ENCODE data around the gene KCNB1. TPM values are rescaled to one million over a fixed set of nuclear protein-coding genes. Genes with fewer than 3 reads are reported as not detected.
"Not testable (repeated sequence)": the region's sequence is repeated elsewhere in the genome, so short reads cannot be mapped to it uniquely, and the experiment has no call there.

The KCNB1 gene
- total and polyA plus RNA-seq, 5 experiments from 2014 or later = 0.05 TPM; not detected in 4

DNA sequence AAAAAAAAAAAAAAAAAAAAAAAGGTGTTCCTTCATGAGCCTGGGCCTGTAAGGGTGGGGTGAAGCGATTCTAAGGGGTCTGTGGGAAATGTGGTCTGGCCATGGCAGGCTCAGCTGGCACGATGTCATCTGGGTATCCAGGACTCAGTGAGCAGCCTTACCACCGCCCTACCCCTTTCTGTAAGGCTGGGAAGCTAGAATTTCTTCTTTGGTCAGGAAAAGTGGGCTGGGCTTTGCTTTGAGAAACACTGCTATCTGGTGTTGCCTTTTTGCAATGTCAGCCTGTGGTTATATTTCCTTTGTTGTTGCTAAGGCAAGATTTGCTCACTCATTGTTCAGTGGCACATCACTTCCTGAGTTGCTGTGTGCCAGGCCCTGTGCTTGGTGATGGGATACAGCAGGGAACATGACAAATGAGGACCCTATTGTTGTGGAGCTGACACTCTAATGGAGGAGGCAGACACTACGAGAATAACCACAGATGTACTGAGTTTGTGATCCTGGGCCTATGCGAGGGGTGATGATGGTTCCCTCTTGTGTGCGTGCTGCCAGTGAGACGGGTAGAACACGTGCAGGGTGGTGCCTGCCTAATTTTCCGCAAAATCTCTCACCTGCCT is 158.7 kb downstream of the KCNB1 start:
- peak overlapping the region in 2 of 10 donors; percentile 15 to 44 for H3K4me3 Mint-ChIP-seq
- POLR2A ChIA-PET = interaction anchor here (0.7 to 1.6 kb wide), 8 partner anchors 10 to 88 kb away, joined by 3 to 14 read pairs (median 6); partner anchors contain the start of gene ZNFX1
- H3K27me3 Mint-ChIP-seq = peaks cover 19 to 29% (median 19%) of the 10 kb centered on the region in 5 donors
- peaks cover 12 to 30% (median 21%) of the 10 kb centered on the region in 4 donors for H3K4me1 Mint-ChIP-seq
- no peaks in the 10 kb centered on the region for H3K9me3 Mint-ChIP-seq
- no peaks in the 10 kb centered on the region for H3K36me3 Mint-ChIP-seq
- peak overlapping the region in 5 of 10 donors; percentile 13 to 83 (median 55) for H3K27ac Mint-ChIP-seq
- DNase-seq (peak in 6 of 10 donors; percentile 9 to 64 (median 40)), ATAC-seq (peak; percentile 77)

DNA sequence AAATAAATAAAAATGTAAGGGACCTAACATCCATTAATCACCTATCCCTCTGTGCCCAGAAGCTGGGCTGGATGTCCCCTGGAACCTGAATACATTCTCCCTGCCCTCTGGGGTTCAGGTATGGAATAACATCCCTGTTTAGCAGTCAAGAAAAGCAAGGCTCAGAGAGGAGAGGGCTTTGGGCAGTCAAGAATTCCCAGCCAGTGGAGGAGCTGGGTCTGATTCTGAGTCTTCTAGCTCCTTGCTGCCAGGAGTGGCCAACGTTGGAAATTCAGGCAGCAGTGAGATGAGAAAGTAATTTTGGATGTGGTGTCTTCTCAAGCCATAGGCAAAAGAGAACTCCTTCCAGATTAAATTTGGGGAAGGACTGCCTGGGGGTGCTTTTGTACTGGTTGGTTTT is 162.0 kb downstream of the KCNB1 start:
- H3K27me3 Mint-ChIP-seq = peaks cover 21 to 39% (median 32%) of the 10 kb centered on the region in 5 donors
- no peak for DNase-seq
- H3K9me3 Mint-ChIP-seq = no peaks in the 10 kb centered on the region
- no peak for ATAC-seq
- POLR2A ChIA-PET = interaction anchor here (0.7 to 2.7 kb wide), 5 partner anchors 28 to 104 kb away, joined by 3 to 18 read pairs (median 4); partner anchors contain the start of gene ZNFX1
- H3K27ac Mint-ChIP-seq = no peak overlapping the region
- H3K4me1 Mint-ChIP-seq = peaks cover 14 to 38% (median 25%) of the 10 kb centered on the region in 4 donors
- no peaks in the 10 kb centered on the region for H3K36me3 Mint-ChIP-seq
- peak overlapping the region in 1 of 10 donors; percentile 48 for H3K4me3 Mint-ChIP-seq

DNA sequence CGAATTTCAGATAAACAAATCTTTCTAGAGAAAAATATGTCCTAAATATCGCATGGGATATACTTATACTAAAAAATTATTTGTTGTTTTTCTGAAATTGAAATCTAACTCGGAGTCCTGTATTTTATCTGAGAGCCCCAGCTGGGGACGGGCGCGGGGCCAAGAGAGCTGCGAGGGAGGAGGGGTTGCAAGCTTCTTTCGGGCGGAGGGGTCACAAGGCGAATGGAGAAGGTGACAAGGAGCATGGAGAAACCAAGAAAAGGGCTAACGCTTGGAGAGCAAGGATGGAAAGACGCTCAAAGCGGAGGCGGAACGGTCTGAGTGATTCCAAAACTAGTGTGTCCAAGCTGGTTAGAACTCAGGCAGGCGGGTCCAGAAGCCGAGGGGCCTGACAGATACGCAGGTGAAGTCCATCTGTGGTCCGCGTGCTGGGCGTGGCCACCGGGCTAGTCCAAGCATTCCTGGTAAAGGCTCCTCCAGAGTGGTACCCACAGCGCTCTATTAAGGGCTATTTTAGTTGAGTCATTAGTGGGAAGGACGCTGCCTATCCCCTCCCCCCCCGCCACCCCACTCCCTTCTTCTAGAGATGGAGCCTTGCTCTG is 163.2 kb downstream of the KCNB1 start:
- DNase-seq (no peak), ATAC-seq (no peak)
- POLR2A ChIA-PET = interaction anchor here (0.8 to 2.7 kb wide), 9 partner anchors 10 to 100 kb away, joined by 3 to 18 read pairs (median 6); partner anchors contain the start of genes DDX27 and ZNFX1
- peaks cover 10 to 31% (median 22%) of the 10 kb centered on the region in 4 donors for H3K4me1 Mint-ChIP-seq
- H3K9me3 Mint-ChIP-seq = no peaks in the 10 kb centered on the region
- peak overlapping the region; percentile 86 to 96 (median 92) for H3K4me3 Mint-ChIP-seq
- peaks cover 21 to 39% (median 32%) of the 10 kb centered on the region in 5 donors for H3K27me3 Mint-ChIP-seq
- H3K27ac Mint-ChIP-seq = peak overlapping the region in 1 of 10 donors; percentile 87
- H3K36me3 Mint-ChIP-seq = no peaks in the 10 kb centered on the region

DNA sequence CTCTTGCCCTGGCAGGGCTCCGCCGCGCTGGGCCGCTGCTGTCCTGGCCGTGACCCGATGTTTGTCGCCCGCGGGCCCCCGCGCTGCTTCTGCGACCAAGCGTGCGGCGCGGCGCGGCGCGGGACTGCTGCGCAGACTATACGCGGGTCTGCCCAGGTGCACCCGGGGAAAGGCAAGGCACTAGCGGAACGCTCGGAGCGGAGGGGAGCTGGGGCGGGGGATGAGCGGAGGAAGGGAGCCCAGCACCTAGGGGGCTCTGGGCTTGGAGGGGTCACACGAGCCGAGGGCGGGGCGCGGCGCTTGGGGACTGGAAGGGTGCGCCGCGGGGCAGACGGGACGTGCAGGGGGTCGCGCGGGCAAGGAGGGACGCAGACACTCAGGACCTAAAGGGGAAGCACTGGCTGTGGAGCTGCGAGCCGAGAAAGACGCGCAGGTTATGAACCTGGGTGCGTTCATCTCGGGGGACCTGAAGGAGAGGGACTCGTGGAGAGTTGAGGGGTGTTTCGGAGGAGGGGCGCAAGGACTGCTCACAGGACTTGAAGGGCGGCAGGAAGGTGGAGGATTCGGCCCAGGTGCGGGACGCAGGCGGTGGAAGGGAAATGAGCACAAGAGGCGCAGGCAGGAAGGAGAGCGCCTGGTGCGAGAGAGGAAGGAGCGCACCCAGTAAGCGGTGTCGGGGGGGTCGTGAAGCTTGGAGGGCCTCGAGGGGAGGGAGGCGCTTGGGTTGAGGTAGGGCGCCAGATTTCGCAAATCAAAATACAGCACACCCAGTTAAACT is 163.8 kb downstream of the KCNB1 start:
- POLR2A ChIA-PET = interaction anchor here (0.7 to 2.7 kb wide), 9 partner anchors 9 to 100 kb away, joined by 3 to 18 read pairs (median 6); partner anchors contain the start of genes DDX27 and ZNFX1
- Mint-ChIP-seq H3K4me3 (peak overlapping the region; percentile 86 to 96 (median 92)), H3K36me3 (no peaks in the 10 kb centered on the region), H3K27ac (peak overlapping the region in 7 of 10 donors; percentile 0 to 87 (median 66)), H3K27me3 (peaks cover 21 to 39% (median 32%) of the 10 kb centered on the region in 5 donors), H3K4me1 (peaks cover 8 to 24% (median 17%) of the 10 kb centered on the region in 4 donors), H3K9me3 (no peaks in the 10 kb centered on the region)
- ATAC-seq = peak; percentile 70 to 78
- peak in 7 of 10 donors; percentile 15 to 71 (median 22) for DNase-seq

DNA sequence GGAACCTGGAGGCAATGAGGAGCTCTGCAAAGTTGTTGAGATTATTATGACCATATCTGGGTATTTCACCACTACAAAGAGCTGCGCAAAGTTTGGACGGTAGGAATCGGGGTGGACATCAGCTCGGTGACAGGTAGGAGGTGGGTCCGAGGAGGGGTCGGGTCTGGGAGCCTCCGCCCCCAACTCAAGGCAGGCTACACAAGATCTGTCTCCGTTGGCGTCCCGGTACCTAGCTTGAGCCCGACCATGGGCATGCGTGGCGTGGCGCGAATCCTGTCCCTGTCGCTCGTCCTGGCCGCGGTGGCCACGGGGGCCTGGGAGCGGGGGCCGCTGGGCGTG is 164.4 kb downstream of the KCNB1 start:
- DNase-seq = no peak
- no peaks in the 10 kb centered on the region for H3K36me3 Mint-ChIP-seq
- peak overlapping the region; percentile 55 to 96 (median 80) for H3K4me3 Mint-ChIP-seq
- POLR2A ChIA-PET = interaction anchor here (0.7 to 2.7 kb wide), 5 partner anchors 15 to 99 kb away, joined by 4 to 18 read pairs (median 6); partner anchors contain the start of genes DDX27 and ZNFX1
- peaks cover 21 to 39% (median 32%) of the 10 kb centered on the region in 5 donors for H3K27me3 Mint-ChIP-seq
- peaks cover 8 to 22% (median 13%) of the 10 kb centered on the region in 4 donors for H3K4me1 Mint-ChIP-seq
- H3K27ac Mint-ChIP-seq = peak overlapping the region in 2 of 10 donors; percentile 3 to 7
- no peaks in the 10 kb centered on the region for H3K9me3 Mint-ChIP-seq
- no peak for ATAC-seq

DNA sequence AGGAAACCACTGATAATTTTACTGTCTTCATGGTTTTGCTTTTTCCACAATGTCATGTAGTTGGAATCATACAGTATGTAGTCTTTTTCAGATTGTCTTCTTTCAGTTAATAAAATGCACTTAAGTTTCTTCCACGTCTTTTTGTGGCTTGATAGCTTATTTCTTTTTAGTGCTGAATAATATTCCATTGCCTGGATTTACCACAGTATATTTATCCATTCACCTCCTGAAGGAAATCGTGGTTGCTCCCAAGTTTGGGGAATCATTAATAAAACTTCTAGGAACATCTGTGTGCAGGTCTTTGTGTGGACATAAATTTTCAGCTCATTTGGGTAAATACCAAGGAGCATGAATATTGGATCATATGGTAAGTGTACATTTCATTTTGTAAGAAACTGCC is 165.8 kb downstream of the KCNB1 start:
- Mint-ChIP-seq H3K9me3 (no peaks in the 10 kb centered on the region), H3K36me3 (no peaks in the 10 kb centered on the region), H3K4me3 (no peak overlapping the region), H3K4me1 (peaks cover 5 to 16% (median 12%) of the 10 kb centered on the region in 4 donors), H3K27ac (no peak overlapping the region), H3K27me3 (peaks cover 20 to 39% (median 28%) of the 10 kb centered on the region in 5 donors)
- ATAC-seq (no peak), DNase-seq (no peak)
- POLR2A ChIA-PET = interaction anchor here (0.9 kb wide), 1 partner anchor 29 kb away, joined by 3 read pairs; no protein-coding TSS in a partner anchor

DNA sequence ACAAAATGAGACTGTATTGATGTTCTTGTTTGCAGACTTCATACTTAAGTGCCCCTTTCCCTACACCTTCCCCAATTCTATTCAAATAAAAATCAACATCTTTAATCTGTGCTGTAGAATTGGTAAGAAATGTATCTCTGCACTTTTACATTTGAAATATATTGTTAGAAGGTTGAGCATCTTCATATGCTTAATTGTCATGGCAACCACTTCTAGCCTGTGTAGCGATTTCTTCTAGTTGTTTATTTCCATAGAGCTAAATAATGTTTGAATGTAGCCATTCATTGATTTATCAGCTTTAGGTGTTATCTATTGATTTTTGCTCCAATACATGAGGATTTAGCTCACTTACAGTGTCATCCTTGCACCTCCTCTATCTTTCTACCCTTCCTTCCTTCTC is 166.9 kb downstream of the KCNB1 start:
- H3K27ac Mint-ChIP-seq = no peak overlapping the region
- H3K36me3 Mint-ChIP-seq = peaks cover 0 to 7% (median 5%) of the 10 kb centered on the region in 3 donors
- DNase-seq (no peak), ATAC-seq (no peak)
- peaks cover 0 to 6% (median 0%) of the 10 kb centered on the region in 9 donors for H3K9me3 Mint-ChIP-seq
- POLR2A ChIA-PET = interaction anchor here (0.6 kb wide), 1 partner anchor 565 kb away, joined by 4 read pairs; no protein-coding TSS in a partner anchor
- H3K27me3 Mint-ChIP-seq = peaks cover 16 to 34% (median 21%) of the 10 kb centered on the region in 5 donors
- no peak overlapping the region for H3K4me3 Mint-ChIP-seq
- peaks cover 8 to 16% (median 11%) of the 10 kb centered on the region in 4 donors for H3K4me1 Mint-ChIP-seq

DNA sequence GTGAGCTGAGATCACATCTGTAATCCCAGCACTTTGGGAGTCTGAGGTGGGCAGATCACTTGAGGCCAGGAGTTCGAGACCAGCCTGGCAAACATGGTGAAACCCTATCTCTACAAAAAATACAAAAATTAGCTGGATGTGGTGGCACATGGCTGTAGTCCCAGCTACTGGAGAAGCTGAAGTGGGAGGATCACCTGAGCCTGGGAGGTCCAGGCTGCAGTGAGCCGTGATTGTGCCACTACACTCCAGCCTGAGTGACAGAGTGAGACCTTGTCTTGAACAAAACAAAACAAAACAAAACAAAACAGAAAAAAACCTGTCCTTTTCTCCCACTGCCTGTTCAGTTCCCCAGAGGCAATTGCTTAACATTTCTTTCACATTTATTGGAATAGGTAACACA is 168.4 kb downstream of the KCNB1 start:
- peaks cover 8 to 30% (median 16%) of the 10 kb centered on the region in 5 donors for H3K27me3 Mint-ChIP-seq
- DNase-seq = not testable (repeated sequence)

More for the DNA sequence above, 168.4 kb downstream of the KCNB1 start:
- POLR2A ChIA-PET, H3K4me3 Mint-ChIP-seq, H3K9me3 Mint-ChIP-seq, ATAC-seq, H3K27ac Mint-ChIP-seq: not testable (repeated sequence)
- Mint-ChIP-seq H3K4me1 (peaks cover 6 to 12% (median 7%) of the 10 kb centered on the region in 4 donors), H3K36me3 (peaks cover 0 to 14% (median 6%) of the 10 kb centered on the region in 3 donors)

Other genes starting within 250 kb of the KCNB1 start
- gene ZNFX1, start 204.6 kb downstream of the KCNB1 start, total RNA-seq = 10 to 100 TPM; 56.4 to 57.2 TPM
- 10 to 100 TPM; 28.1 to 45.0 (median 35.8) TPM for gene ZNFX1, start 204.6 kb downstream of the KCNB1 start, polyA plus RNA-seq
- gene PTGIS, start 85.5 kb upstream of the KCNB1 start, total RNA-seq = not detected
- gene PTGIS, start 85.5 kb upstream of the KCNB1 start, polyA plus RNA-seq = not detected
- 1 to 10 TPM; 6.0 to 6.8 TPM for gene B4GALT5, start 231.2 kb upstream of the KCNB1 start, total RNA-seq
- gene B4GALT5, start 231.2 kb upstream of the KCNB1 start, polyA plus RNA-seq = 1 to 10 TPM in 1 of 3 donors, under 1 TPM in 2; 0.34 to 1.4 (median 0.73) TPM